ENCODE measurements around the gene MYO3A.
"Not testable (repeated sequence)": the region's sequence is repeated elsewhere in the genome, so short reads cannot be mapped to it uniquely, and the experiment has no call there.

The MYO3A gene

DNA sequence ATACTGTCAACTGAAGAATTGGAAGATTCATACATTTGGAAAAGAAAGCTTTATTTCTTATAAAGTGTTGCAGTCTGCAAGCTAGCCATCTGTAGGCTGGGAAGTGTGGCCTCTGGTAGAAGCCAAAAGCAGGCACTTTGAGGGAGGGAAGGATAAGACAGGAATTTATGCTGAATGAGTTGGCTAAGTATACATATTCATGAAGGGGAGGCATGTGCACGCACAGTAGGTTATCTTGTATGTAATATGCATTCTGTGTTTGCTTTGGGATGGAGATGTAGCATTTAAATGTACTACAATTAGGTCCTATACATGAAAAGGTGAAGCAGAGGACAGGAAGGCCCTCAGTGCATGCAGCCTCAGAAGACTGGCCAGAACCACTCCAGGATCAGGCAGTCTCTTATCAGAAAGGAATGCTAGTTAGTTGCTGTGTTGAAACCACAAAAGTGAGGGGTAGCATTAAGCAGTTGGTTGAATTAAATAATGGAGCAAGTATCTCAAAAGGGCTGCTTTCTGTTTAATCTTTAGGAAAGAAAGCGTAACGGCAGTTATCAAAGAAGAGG, 40.9 kb downstream of the MYO3A start:
- DNase-seq (ENCODE audit: low spot score) = no peak

DNA sequence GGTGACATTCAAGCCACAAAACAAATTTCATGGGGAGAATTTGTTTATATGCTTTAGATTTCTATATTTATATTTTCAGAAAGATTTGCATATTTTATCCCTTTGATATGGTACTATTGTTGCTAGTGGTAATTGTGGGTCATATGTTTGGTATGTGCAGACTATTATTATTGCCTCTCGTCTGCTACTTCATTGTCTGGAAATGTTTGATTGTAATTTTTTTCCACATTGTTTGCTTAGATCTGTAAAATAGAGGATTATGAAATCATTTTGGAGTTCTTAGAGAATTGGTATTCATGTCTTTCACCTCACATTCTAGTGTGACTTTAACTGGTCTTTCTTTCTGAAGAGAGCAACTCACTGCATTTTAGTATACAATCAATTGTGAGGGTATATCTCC, 44.7 kb downstream of the MYO3A start:
- DNase-seq (ENCODE audit: low spot score) = no peak

DNA sequence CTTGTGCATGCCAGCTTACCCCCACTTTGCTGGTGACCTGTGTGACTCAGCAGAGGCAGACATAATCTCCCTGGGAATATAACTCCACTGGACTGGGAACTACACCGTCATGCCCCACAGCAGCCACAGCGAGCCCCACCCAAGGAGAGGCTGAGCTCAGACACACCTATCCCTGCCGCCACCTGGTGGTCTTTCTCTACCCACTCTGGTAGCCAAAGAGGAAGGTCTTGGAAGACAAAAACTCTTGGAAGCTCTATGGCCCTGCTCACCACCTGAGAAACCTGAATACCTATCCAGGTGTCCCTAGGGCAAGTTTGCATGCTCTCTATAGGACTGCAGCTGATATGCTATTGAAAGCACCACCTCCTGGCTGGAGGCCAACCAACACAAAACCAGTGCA, 48.1 kb downstream of the MYO3A start:
- no peak for DNase-seq (ENCODE audit: low spot score)

DNA sequence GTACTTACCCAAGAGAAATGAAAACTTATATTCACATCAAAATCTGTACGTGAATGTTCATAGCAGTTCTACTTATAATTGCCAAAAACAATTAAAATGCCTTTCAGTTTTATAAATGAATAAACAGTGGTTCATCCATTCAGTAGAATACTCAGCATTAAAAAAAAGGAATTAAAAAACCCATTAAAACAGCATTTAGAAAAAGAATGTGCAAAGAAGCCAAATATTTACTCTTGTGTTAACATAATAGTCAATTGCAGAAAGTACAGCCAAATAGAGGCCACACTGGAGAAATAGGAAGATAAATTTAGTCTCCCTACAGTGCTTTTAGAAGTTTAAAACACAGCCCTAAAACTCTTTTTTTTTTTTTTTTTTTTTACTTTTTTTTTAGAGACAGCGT, 54.6 kb downstream of the MYO3A start:
- no peak for DNase-seq (ENCODE audit: low spot score)

DNA sequence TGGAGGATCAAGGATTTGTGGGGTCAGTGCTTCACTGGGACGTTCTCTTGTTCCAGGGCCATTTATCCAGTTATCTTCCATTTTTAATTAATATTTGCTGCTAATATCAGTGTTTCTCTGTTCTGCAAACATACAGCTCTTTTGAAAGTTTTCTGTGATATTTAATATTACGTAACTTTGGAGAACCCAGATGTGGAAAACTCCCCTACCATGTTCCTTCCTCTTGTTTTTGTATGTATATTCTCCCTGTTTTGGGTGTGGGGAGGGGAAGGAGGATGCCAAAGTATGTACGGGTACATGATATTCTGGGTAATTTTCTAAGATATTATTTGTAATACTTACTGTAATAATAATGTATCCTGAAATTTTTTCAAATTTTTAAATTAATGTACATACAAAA, 55.9 kb downstream of the MYO3A start:
- no peak for DNase-seq (ENCODE audit: low spot score)

DNA sequence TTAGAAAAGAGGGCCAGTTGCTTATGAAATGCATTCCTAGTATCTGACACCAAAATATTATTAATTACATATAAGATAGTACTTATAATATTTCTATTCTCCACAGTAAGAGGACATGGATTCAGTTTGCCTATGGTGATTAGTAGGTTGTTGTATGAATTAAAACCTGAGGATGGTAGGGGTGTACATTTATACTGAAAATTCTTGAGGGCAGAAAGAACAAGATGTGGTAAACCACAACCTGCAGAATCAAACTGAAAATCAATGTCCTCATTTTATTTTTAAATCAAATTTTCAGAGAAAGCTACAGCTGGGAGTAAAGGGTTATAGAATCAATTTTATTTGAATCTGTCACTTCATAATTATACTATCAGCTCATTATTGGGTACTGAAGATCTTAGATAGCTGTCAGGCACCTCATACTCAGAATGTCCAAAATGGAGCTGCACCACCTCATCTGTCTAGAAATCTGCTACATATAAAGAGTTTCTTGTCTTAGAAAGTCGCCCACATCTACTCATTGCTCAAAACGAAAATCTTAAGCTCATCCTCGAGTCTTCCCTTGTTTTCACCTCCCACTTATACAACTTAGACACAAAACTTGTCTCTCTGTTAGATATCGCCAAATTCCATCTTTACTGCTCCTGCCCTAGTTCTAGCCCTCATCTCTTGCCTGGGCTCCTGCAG, 65.4 kb downstream of the MYO3A start:
- DNase-seq (ENCODE audit: low spot score) = no peak

DNA sequence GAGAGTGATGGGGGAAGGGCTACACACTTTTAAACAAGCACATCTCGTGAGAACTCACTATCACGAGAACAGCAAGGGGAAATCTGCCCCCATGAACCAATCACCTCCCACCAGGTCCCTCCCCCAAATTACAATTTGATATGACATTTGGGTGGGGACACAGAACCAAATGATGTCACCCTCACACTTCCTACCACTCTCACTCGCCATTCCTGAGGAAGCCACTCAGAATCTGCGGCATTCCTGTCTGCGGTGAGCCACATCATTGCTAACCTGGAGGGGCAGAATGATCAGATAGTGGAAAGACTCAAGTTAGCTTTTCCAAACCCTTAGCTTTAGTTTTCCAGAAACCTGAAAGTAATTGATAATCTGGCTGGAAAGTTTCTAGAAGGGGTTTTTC, 66.9 kb downstream of the MYO3A start:
- no peak for DNase-seq (ENCODE audit: low spot score)

DNA sequence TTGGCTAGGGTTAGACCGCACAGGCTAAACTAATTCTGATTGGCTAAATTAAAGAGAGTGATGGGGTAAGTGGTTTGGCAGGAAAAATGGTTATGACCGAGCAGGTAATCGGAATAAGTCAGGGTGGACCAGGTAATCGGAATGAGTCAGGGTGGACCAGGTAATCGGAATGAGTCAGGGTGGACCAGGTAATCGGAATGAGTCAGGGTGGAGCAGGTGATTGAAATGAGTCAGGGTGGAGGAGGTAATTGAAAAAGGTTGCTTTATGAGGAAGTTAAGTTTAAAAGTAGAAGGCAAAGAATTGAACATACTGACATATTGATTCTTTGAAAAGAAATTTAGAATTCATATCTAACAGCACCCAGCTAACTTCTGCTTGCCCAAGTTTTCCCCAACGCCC, 68.4 kb downstream of the MYO3A start:
- not testable (repeated sequence) for DNase-seq (ENCODE audit: low spot score)

DNA sequence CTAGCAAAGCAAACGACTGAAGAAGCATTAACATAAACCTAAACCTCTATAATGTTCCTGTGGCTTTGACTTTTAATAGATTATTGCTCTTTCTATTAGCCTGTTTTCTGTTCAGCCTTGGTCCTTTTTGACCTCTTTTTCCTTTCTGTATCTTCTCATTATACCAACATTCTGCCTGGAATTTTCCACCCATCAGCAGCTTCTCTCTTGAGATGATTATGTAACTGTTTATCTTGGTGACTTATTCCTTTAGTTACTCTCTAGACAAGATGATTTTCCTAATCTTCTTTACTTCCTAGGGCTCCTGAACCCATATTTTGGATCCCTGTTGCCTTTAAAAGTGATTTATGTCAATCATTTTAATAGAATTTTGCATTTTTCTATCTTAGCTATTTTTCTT, 81.1 kb downstream of the MYO3A start:
- no peak for DNase-seq (ENCODE audit: low spot score)

DNA sequence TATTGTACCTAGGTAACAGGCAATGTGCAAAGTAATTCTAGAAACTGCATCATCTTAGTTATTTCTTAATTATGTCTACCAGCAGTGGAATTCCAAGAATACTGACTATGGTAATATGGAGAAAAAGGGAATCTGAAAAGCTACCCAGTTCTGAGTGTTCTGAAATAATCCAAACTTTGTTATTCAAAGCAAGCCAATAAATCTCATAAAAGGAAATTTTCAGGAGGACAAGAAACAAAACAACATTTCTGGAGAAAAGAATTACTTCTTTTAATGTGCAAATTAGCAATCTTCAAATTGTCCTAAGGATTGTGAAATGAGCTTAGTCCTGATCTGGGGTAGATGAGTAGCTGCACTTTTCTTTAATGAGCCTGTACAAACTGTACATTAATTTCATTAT, 88.8 kb downstream of the MYO3A start:
- no peak for DNase-seq (ENCODE audit: low spot score)

DNA sequence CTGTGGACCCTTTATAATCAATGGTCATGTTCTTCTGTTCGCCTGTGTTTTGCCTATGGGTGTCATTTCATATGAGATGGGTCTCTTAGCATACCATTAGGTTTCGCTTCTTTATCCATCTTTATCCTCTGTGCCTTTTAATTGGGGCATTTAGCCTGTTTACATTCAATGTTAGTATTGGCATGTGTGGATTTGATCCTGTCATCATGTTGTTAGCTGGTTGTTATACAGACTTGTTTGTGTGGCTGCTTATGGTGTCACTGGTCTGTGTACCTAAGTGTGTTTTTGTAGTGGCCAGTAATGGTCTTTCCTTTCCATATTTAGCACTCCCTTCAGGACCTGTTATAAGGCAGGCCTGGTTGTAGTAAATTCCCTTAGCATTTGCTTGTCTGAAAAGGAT, 90.3 kb downstream of the MYO3A start:
- DNase-seq (ENCODE audit: low spot score) = no peak

DNA sequence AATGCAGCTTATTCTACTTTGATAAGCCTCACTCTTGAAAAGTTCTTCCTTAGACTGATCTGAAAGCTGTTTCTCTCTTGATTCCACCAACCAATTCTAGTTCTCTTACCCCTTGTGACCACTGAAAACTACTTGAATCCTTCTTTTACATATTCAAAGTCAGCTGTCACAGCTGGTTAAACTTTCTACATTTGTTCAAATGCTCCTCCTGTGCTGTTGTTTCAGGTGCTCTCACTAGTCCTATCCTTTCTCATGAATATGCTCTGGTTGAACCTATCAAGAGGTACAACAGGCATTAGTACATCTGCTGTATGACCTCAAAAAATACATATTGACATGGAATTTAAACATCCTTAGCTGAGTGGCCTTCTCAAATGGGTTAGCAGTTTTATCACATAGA, 91.5 kb downstream of the MYO3A start:
- DNase-seq (ENCODE audit: low spot score) = no peak

DNA sequence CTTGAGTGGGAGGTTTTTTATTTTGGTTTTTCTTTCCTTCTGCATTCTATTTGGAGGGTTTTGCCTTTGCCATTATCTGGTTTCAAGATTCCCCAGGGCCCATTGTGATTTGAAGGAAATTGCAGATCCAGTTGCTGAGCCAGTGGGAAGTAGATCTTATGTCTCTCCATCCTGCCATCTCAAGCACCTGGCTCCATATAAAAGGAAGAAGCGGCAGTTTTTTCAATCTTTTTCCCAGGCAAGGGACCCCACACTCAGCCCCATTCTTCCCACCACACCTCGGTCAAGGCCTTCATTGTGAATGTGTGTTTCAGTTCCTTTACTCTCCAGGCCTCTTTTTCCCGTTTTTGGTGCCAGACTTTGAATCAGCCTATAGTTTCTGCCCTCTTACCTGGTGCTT, 95.8 kb downstream of the MYO3A start:
- DNase-seq (ENCODE audit: low spot score) = no peak

DNA sequence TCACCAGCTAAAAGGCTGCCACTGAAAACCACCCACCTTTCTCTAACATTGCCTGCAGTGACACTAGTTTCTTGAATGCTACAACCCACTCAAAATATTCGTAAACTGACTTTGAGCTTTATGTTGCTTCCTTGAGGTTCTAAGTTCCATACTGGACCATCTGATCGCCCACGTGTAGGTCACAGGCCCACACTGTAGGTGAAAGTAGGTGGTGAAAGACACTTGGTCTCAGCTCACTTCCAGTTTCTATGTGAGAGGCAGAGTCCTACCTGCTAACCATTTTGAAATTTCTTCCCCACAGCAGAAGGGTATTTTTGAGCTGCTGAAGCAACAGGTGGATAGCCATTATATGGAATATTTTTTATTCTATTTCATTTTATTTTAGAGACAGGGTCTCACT, 97.3 kb downstream of the MYO3A start:
- DNase-seq (ENCODE audit: low spot score) = no peak

DNA sequence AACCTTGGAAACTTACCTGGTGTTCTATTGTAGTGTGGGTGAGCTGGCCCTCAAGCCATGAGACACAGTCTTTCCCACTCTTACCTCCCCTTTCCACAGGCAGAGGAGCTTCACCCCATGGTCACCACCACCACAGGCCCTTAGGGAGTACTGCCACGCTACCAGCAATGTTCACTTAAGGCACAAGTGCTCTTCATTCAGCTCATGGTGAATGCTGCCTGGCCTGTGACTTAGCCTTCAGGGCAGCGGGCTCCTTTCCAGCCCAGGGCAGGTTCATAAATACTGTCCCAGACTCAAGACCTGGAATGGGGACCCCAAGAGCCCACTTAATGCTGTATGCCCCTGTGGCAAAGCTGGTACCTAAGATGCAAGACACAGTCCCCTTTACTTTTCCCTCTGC, 109.4 kb downstream of the MYO3A start:
- DNase-seq (ENCODE audit: low spot score) = no peak

DNA sequence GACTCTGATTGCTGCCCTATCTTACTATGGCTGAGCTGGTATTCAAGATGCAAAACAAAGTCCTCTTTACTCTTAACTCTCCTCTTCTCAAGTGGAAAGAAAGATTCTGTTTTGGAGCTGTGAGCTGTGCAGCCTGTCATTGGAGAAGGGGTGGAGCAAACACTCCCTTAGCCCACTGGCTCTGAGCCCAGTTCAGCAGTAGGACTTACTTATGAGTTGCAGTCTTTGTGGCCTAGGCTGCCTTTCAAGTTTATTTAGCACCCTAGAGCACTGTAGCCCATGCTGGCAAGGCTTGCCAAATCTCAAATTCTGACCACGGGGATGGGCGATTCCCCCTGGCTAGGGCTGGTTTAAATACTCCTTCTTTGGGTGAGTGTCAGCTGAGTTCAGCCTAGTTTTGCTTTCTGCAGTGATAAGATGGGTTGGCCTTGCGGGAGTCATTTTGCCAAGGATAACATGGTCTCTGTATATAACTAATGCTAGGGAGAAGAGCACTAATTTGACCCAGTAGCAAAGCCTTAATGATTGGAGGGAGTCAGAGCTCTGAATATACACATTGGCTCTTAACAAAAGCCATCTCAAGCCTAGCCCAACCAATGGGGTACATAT, 110.2 kb downstream of the MYO3A start:
- no peak for DNase-seq (ENCODE audit: low spot score)

DNA sequence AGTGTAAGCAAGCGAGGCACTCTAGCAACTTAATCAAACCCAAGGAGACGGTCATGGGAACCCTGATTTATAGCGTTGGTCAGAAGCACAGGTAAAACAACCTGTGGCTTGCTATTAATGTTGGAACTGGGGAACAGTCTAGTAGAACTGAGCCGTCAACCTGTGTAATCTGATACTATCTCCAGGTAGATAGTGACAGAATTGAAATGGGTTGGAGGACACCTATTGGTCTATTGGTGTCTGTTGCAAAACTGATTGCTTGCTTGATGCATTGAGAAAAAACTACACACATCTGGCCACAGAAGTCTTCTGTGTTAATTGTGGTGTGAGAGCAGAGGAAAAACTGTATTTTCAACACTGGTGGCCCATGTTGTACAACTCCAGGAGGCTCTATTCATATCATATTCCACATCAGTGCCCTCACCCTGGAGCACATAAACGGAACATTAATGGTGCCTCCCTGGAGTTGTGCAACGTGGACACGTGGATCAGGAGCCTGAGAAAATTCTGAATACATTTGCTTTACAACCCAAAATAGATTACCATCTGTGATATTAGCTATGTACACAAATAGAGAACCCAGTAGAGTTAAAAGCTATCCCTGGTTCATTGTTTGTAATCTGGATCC, 112.2 kb downstream of the MYO3A start:
- DNase-seq (ENCODE audit: low spot score) = no peak

DNA sequence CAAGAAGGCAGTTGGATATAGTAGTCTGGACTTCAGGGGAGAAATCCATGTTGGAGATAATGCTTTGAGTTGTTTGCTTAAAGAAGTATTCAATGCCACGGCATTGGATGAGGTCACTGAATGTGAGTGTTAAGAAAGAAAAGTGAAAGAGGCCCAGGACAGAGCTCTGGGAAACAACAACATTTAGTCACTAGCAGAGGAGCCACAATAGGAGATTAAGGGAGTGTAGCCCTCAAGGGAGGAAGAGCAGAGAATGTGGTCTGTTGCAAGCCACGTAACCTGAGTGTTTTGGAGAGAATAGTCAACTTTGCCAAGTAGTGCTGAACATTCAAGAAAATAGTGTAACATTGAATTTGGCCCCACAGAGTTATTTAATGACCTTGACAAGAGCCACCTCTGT, 114.7 kb downstream of the MYO3A start:
- no peak for DNase-seq (ENCODE audit: low spot score)

DNA sequence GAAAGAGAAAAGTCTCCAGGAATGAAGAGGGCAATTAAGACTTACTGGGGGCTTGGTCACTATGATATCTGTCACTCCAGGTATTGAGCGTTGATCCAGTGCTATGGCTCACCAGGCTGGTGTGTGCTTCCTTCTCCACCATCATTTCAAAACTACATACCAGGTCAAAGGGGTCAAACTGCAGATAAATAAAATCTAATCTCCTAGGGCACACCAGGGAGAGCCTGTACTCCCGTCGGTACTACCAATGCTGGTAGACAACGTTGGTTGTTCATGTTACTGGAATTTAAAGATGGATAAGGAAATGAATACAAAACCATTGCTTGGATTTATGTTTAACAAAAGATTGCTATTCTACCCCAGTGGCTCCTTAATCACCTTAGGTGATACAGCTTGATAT, 118.3 kb downstream of the MYO3A start:
- DNase-seq (ENCODE audit: low spot score) = no peak

DNA sequence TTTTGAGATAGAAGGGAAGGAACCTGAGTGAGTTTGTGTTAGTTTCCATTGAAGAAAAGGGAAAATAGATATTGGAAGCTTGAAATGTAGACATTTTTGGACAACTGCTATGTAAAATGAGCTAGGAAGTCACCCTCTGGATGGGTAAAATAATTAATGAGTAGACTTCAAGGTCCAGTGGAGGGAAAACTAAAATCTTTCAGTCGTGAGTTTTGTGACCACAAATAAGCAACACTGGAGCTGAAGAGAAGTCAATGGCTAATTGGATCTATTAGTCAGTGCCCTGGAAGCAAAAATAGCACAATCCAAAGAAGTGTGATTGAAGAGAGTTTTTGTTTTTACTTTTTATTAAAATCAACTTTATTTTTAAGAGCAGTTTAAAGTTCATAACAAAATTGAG, 123.4 kb downstream of the MYO3A start:
- DNase-seq (ENCODE audit: low spot score) = no peak

DNA sequence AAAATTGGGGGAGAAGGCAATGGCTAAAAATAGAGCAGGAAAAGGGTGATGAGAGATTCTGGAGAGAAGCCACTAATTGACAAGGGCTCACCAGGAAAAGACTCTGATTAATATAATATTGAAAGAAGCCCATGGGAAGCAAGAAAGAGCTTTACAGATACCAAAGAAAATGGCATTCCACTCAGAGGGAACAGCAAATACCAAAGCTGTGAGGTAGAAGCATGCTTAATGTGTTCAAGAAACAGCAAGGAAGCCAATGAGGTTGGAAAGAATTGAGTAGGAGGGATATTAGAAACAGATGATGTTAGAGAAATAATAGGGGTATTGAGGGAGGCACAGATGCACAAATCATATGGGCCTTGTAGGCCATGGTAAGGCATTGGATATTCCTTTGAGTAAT, 130.1 kb downstream of the MYO3A start:
- DNase-seq (ENCODE audit: low spot score) = no peak

DNA sequence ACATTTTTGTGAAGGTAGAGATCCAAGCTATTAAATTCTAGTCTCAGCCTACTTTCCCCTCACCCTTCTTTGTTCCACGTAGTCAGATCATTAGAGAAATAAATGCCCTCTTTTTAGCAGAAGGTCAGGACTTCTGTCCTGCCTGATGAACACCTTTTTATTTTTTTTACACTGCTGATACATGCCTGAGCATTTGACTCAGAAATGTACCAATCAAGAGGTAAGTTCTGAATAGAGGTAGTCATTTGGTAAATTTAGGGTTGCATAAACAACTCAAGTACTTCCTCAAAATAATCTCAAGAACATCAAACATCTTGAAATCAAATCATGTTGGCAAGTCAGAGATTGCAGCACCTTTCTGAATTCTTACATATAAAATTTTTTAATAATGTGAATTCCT, 133.7 kb downstream of the MYO3A start:
- no peak for DNase-seq (ENCODE audit: low spot score)

DNA sequence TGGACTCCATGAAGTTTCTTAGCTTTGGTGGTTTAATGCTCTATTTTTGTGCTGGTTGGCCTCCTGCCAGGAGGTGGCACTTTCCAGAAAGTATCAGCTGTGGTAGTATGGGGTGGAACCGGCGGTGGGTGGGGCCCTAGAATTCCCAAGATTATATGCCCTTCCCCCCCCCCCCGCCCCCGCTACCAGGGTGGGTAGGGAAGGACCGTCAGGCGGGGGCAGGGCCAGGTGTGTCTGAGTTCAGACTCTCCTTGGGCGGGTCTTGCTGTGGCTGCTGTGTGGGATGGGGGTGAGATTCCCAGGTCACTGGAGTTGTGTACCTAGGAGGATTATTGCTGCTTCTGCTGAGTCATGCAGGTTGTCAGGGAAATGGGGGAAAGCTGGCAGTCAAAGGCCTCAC, 146.9 kb downstream of the MYO3A start:
- DNase-seq (ENCODE audit: low spot score) = not testable (repeated sequence)

DNA sequence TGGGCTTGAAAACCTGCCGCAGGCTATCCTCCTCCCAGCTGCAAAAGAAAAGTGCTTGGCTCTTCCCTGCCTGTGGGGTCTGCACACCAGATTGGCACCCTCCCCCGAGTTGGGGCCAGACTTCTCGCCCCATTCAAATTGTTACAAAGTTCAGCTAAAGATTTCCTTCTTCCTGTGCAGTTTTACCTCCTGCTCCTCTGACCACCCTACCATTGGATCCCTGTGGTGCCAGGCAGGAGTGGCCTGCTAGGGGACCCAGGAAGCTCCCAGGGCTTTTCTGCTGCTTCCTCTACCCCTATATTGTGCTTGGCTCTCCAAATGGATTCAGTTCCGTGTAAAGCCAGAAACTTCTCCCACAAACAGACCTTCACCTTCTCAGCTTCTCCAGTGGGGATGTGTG, 147.4 kb downstream of the MYO3A start:
- DNase-seq (ENCODE audit: low spot score) = no peak

Data from ecto neural progenitor cell (in vitro differentiated cells).